Tibial artery (tissue), 4 donors: ENCODE results near the gene BTG3.

Experiments
- DNase-seq, 2 donors: peaks; one replicate each; pipeline ENCODE4 v3.0.0-alpha.2; 2019
- H3K27ac ChIP-seq, 2 donors: fragments of 200-600 bp; sonication (generic) in 1 of 2; 1 replicate in 1 of 2; 2 replicates in 1 of 2; pipeline ENCODE4 v1.5.1; 2018 to 2019; ENCODE audit warnings: mild to moderate bottlenecking in 1 of 2
- H3K27me3 ChIP-seq, 2 donors: fragments of 200-600 bp; sonication (generic) in 1 of 2; one replicate each; pipeline versions ENCODE4 v1.5.1 to v1.6.0; 2016 to 2019
- H3K36me3 ChIP-seq, 3 donors: fragments of 200-600 bp; sonication (generic) in 2 of 3; one replicate each; pipeline ENCODE4 v1.5.1; 2016 to 2019; ENCODE audit warnings: mild to moderate bottlenecking in 2 of 3
- H3K4me1 ChIP-seq, 4 donors: fragments of 200-600 bp; sonication (generic) in 2 of 4; 1 replicate in 3 of 4; 2 replicates in 1 of 4; pipeline ENCODE4 v1.5.1; 2016 to 2019
- H3K4me3 ChIP-seq, 2 donors: fragments of 200-600 bp; sonication (generic) in 1 of 2; 1 replicate in 1 of 2; 2 replicates in 1 of 2; pipeline ENCODE4 v1.5.1; 2018 to 2019; ENCODE audit warnings: mild to moderate bottlenecking in 2 of 2
- H3K9me3 ChIP-seq, 3 donors: fragments of 200-600 bp; sonication (generic) in 1 of 3; one replicate each; pipeline ENCODE4 v1.5.1; 2016 to 2019
- intact Hi-C: fragments of 100-400 bp; cut with DNase I; formaldehyde crosslinking; loops from one replicate; pipeline ENCODE4 v1.15.0; 2023; ENCODE audit warnings: low total_unique reads
- TF ChIP-seq, protein P1 (sequence below), 2 experiments: fragments of 200-600 bp in 1 of 2; fragments of 450-650 bp in 1 of 2; IDR thresholded peaks; one replicate each; pipeline ENCODE4 v1.5.1; 2017 to 2019; ENCODE audit warnings: antibody characterized with exemption in 2 of 2, mild to moderate bottlenecking in 1 of 2, moderate library complexity in 1 of 2

Gene BTG3

GRCh38 chr21:17590430-17590829, 22.3 kb downstream of the BTG3 start:
- no peaks in the 10 kb centered on the region for H3K9me3 ChIP-seq
- intact Hi-C loops = no loop called here
- no peaks in the 10 kb centered on the region for H3K4me1 ChIP-seq
- H3K27ac ChIP-seq = no peak overlapping the region
- no peak for DNase-seq
- no peak overlapping the region for H3K4me3 ChIP-seq
- no peaks in the 10 kb centered on the region for H3K27me3 ChIP-seq
- TF ChIP-seq, protein P1, sequence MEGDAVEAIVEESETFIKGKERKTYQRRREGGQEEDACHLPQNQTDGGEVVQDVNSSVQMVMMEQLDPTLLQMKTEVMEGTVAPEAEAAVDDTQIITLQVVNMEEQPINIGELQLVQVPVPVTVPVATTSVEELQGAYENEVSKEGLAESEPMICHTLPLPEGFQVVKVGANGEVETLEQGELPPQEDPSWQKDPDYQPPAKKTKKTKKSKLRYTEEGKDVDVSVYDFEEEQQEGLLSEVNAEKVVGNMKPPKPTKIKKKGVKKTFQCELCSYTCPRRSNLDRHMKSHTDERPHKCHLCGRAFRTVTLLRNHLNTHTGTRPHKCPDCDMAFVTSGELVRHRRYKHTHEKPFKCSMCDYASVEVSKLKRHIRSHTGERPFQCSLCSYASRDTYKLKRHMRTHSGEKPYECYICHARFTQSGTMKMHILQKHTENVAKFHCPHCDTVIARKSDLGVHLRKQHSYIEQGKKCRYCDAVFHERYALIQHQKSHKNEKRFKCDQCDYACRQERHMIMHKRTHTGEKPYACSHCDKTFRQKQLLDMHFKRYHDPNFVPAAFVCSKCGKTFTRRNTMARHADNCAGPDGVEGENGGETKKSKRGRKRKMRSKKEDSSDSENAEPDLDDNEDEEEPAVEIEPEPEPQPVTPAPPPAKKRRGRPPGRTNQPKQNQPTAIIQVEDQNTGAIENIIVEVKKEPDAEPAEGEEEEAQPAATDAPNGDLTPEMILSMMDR (IDR thresholded peaks at IDR 0.05) = no peak
- H3K36me3 ChIP-seq = peaks cover 22 to 29% (median 22%) of the 10 kb centered on the region in 3 donors

GRCh38 chr21:17585875-17586450, 26.7 kb downstream of the BTG3 start:
- DNase-seq = no peak
- TF ChIP-seq, protein P1 (IDR thresholded peaks at IDR 0.05) = peak; percentile 59 to 66

GRCh38 chr21:17583898-17584297, 28.8 kb downstream of the BTG3 start:
- Histone ChIP-seq H3K9me3 (no peaks in the 10 kb centered on the region), H3K27me3 (no peaks in the 10 kb centered on the region), H3K36me3 (no peaks in the 10 kb centered on the region), H3K4me3 (no peak overlapping the region), H3K27ac (no peak overlapping the region), H3K4me1 (no peaks in the 10 kb centered on the region)
- TF ChIP-seq, protein P1 (IDR thresholded peaks at IDR 0.05) = no peak
- DNase-seq = no peak
- intact Hi-C loops = no loop called here

More at GRCh38 chr21:17585875-17586450, 26.7 kb downstream of the BTG3 start:
- H3K9me3 ChIP-seq = no peaks in the 10 kb centered on the region
- no peaks in the 10 kb centered on the region for H3K36me3 ChIP-seq
- no peaks in the 10 kb centered on the region for H3K27me3 ChIP-seq
- H3K4me1 ChIP-seq = no peaks in the 10 kb centered on the region
- H3K27ac ChIP-seq = no peak overlapping the region
- H3K4me3 ChIP-seq = no peak overlapping the region
- intact Hi-C loops = no loop called here

GRCh38 chr21:17580319-17580718, 32.4 kb downstream of the BTG3 start:
- DNase-seq = no peak
- no peaks in the 10 kb centered on the region for H3K27me3 ChIP-seq
- H3K4me1 ChIP-seq = no peaks in the 10 kb centered on the region
- no peaks in the 10 kb centered on the region for H3K9me3 ChIP-seq
- no peaks in the 10 kb centered on the region for H3K36me3 ChIP-seq
- TF ChIP-seq, protein P1 (IDR thresholded peaks at IDR 0.05) = no peak
- intact Hi-C loops = no loop called here
- H3K4me3 ChIP-seq = no peak overlapping the region
- H3K27ac ChIP-seq = no peak overlapping the region

DNA sequence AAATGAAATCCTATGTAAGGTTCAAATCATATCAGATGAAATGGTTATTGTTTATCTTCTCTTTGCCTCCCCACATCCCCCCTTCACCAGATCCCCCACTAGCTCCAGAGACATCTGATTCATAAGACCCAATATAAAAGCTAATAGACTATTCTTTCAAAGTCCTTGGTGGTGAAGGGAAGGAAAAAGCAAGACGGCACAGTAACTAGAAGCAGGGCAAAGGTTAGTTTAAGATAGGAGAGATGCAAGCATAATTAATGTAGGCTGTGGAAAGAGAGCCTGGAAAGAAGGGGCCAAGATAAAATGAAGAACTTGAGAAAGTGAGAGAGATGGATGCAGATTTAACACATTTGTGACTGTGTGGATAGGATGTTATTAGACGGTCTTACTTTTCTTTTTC, 33.8 kb downstream of the BTG3 start:
- intact Hi-C loops = no loop called here
- TF ChIP-seq, protein P1 (IDR thresholded peaks at IDR 0.05) = no peak
- no peak overlapping the region for H3K4me3 ChIP-seq
- H3K27ac ChIP-seq = no peak overlapping the region
- no peaks in the 10 kb centered on the region for H3K4me1 ChIP-seq
- no peaks in the 10 kb centered on the region for H3K27me3 ChIP-seq
- H3K36me3 ChIP-seq = no peaks in the 10 kb centered on the region
- no peak for DNase-seq
- no peaks in the 10 kb centered on the region for H3K9me3 ChIP-seq

DNA sequence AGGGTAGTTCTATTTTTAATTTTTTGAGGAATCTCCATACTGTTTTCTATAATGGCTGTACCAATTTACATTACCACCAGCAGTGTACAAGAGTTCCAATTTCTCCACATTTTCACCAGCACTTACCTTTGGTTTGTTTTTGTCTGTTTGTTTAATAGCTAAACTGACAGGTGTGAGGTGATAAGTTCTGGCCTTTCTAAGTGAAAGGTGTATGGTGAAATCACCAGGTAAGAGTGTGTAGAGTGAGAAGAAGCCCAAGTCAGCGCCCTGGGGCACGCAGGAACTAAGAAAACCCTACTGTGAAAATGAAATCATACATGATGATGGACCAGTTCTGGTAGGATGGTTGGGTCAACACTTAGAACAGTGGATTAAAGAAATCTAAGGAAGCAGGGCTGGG, 34.5 kb downstream of the BTG3 start:
- Histone ChIP-seq H3K4me1 (no peaks in the 10 kb centered on the region), H3K27me3 (no peaks in the 10 kb centered on the region), H3K36me3 (no peaks in the 10 kb centered on the region), H3K9me3 (no peaks in the 10 kb centered on the region), H3K27ac (no peak overlapping the region), H3K4me3 (no peak overlapping the region)
- intact Hi-C loops = no loop called here
- TF ChIP-seq, protein P1 (IDR thresholded peaks at IDR 0.05) = no peak
- no peak for DNase-seq
